Type B pancreatic cell (in vitro differentiated cells): ENCODE data around the gene TLR9. TPM values are rescaled to one million over a fixed set of nuclear protein-coding genes. Genes with fewer than 3 reads are reported as not detected.

Source experiments
- DNase-seq: peaks from one replicate; pipeline ENCODE4 v3.0.0; 2021; ENCODE audit warnings: mixed read lengths; ENCODE audit not compliant: unreplicated experiment; ENCODE audit errors: extremely low spot score
- H3K27ac Mint-ChIP-seq: 2 replicates; pipeline ENCODE4 v1.8.0; 2021; ENCODE audit warnings: mild to moderate bottlenecking, mixed read lengths
- H3K27me3 Mint-ChIP-seq: 2 replicates; pipeline ENCODE4 v1.8.0; 2021; ENCODE audit warnings: mixed read lengths
- H3K36me3 Mint-ChIP-seq: 2 replicates; pipeline ENCODE4 v1.8.0; 2021; ENCODE audit warnings: mixed read lengths
- H3K4me1 Mint-ChIP-seq: one replicate; pipeline ENCODE4 v1.8.0; 2021; ENCODE audit warnings: mixed read lengths; ENCODE audit not compliant: unreplicated experiment
- H3K4me3 Mint-ChIP-seq: 2 replicates; pipeline ENCODE4 v1.8.0; 2021; ENCODE audit warnings: mild to moderate bottlenecking, mixed read lengths
- H3K9me3 Mint-ChIP-seq: 2 replicates; pipeline ENCODE4 v1.8.0; 2021; ENCODE audit warnings: mixed read lengths
- CTCF ChIP-seq: fragments of 200-600 bp; sonication (generic); conservative IDR thresholded peaks from 2 replicates; pipeline ENCODE4 v1.5.0; 2021; ENCODE audit warnings: antibody characterized with exemption, mild to moderate bottlenecking
- total RNA-seq: library from RNA; stranded (reverse); gene quantifications from 2 replicates; pipeline ENCODE4 v1.2.1, GENCODE V29; 2021; ENCODE audit warnings: low replicate concordance

TLR9 gene
- total RNA-seq, 1 donor from 2014 or later = 0.22 TPM

- no peak overlapping the region for H3K27ac Mint-ChIP-seq
- no peak for DNase-seq
- H3K9me3 Mint-ChIP-seq = no peaks in the 10 kb centered on the region
- peaks cover 25% of the 10 kb centered on the region for H3K4me1 Mint-ChIP-seq
- H3K27me3 Mint-ChIP-seq = no peaks in the 10 kb centered on the region
- H3K36me3 Mint-ChIP-seq = peaks cover 5% of the 10 kb centered on the region
- no peak overlapping the region for H3K4me3 Mint-ChIP-seq
- no peak for TF ChIP-seq CTCF
These were observed 29.6 kb downstream of the TLR9 start for GRCh38 chr3:52195823-52196331.

GRCh38 chr3:52195291-52195597, 30.2 kb downstream of the TLR9 start:
- H3K27me3 Mint-ChIP-seq = no peaks in the 10 kb centered on the region
- peaks cover 25% of the 10 kb centered on the region for H3K4me1 Mint-ChIP-seq
- H3K36me3 Mint-ChIP-seq = peaks cover 5% of the 10 kb centered on the region
- no peak for DNase-seq
- no peak for TF ChIP-seq CTCF
- H3K9me3 Mint-ChIP-seq = no peaks in the 10 kb centered on the region
- H3K27ac Mint-ChIP-seq = no peak overlapping the region
- H3K4me3 Mint-ChIP-seq = no peak overlapping the region

DNA sequence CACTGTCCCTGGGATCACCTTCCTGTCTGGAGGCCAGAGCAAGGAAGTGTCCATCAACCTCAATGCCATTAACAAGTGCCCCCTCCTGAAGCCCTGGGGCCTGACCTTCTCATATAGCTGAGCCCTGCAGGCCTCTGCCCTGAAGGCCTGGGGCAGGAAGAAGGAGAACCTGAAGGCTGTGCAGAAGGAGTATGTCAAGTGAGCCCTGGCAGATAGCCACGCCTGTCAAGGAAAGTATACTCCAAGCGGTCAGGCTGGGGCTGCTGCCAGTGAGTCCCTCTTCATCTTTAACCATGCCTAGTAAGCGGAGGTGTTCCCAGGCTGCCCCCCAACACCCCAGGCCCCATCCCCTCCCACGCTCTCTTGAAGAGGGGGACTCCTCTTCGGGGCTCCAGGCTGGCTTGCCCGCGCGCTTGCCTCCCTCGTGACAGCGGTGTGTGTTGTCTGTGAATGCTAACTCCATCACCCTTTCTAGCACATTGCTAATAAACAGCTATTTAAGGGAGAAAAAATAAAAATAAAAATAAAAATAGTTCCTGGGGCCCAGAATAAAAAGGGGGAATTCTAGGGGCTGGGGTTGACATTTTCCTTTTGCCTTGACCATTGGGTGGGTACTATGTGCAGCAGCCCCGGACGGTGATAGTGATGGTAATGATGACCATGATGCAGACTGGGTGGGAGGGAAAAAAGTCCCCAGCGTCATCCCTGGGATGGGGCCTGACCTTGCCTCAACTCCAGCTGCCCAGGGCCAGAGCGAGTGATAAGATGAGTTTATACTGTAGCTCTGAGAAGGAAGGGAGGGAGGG, 30.8 kb downstream of the TLR9 start:
- peaks cover 25% of the 10 kb centered on the region for H3K4me1 Mint-ChIP-seq
- H3K27ac Mint-ChIP-seq = no peak overlapping the region
- TF ChIP-seq CTCF = no peak
- DNase-seq = no peak
- no peaks in the 10 kb centered on the region for H3K9me3 Mint-ChIP-seq
- H3K4me3 Mint-ChIP-seq = no peak overlapping the region
- H3K36me3 Mint-ChIP-seq = peaks cover 5% of the 10 kb centered on the region
- no peaks in the 10 kb centered on the region for H3K27me3 Mint-ChIP-seq

DNA sequence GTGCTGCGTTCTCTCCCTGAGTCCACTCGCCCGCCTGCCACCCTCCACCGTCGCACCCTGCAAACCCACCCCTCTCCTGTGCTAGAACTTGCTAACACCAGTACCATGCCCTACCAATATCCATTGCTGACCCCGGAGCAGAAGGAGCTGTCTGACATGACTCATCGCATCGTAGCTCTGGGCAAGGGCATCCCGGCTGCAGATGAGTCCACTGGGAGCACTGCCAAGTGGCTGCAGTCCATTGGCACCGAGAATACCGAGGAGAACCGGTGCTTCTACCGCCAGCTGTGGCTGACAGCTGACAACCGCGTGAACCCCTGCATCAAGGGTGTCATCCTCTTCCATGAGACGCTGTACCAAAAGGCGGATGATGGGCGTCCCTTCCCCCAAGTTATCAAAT, 32.4 kb downstream of the TLR9 start:
- Mint-ChIP-seq H3K27me3 (no peaks in the 10 kb centered on the region), H3K4me1 (peaks cover 17% of the 10 kb centered on the region), H3K36me3 (no peaks in the 10 kb centered on the region), H3K27ac (no peak overlapping the region), H3K9me3 (no peaks in the 10 kb centered on the region), H3K4me3 (no peak overlapping the region)
- no peak for DNase-seq
- no peak for TF ChIP-seq CTCF

GRCh38 chr3:52191663-52192062, 33.8 kb downstream of the TLR9 start:
- H3K9me3 Mint-ChIP-seq = no peaks in the 10 kb centered on the region
- no peaks in the 10 kb centered on the region for H3K36me3 Mint-ChIP-seq
- H3K27me3 Mint-ChIP-seq = no peaks in the 10 kb centered on the region
- H3K4me3 Mint-ChIP-seq = no peak overlapping the region
- TF ChIP-seq CTCF = no peak
- no peak overlapping the region for H3K27ac Mint-ChIP-seq
- no peak for DNase-seq
- H3K4me1 Mint-ChIP-seq = peaks cover 8% of the 10 kb centered on the region
